Measurements from ENCODE around the gene ATG7.
"Not testable (repeated sequence)": the region's sequence is repeated elsewhere in the genome, so short reads cannot be mapped to it uniquely, and the experiment has no call there.

ATG7 gene

GRCh38 chr3:11455956-11456355, 183.8 kb downstream of the ATG7 start:
- no peaks in the 10 kb centered on the region for H3K4me1 ChIP-seq (ENCODE audit: control insufficient read depth, insufficient read depth, low read length)
- no peak overlapping the region for H3K9ac ChIP-seq (ENCODE audit: low read length)
- no peak overlapping the region for H3K4me3 ChIP-seq (ENCODE audit: low read length)
- no peaks in the 10 kb centered on the region for H3K27me3 ChIP-seq (ENCODE audit: control insufficient read depth, insufficient read depth, low read length)
- no peaks in the 10 kb centered on the region for H3K36me3 ChIP-seq (ENCODE audit: control insufficient read depth, insufficient read depth, low read length)
- H3K27ac ChIP-seq (ENCODE audit: low read depth, low read length), result no peak overlapping the region

GRCh38 chr3:11457135-11457534, 184.9 kb downstream of the ATG7 start:
- Histone ChIP-seq H3K4me3 (ENCODE audit: low read length) (no peak overlapping the region), H3K27me3 (ENCODE audit: control insufficient read depth, insufficient read depth, low read length) (no peaks in the 10 kb centered on the region), H3K36me3 (ENCODE audit: control insufficient read depth, insufficient read depth, low read length) (no peaks in the 10 kb centered on the region), H3K9ac (ENCODE audit: low read length) (no peak overlapping the region), H3K4me1 (ENCODE audit: control insufficient read depth, insufficient read depth, low read length) (no peaks in the 10 kb centered on the region), H3K27ac (ENCODE audit: low read depth, low read length) (no peak overlapping the region)

- H3K27me3 ChIP-seq (ENCODE audit: control insufficient read depth, insufficient read depth, low read length), result no peaks in the 10 kb centered on the region
- peaks cover under 1% of the 10 kb centered on the region for H3K4me1 ChIP-seq (ENCODE audit: control insufficient read depth, insufficient read depth, low read length)
- H3K36me3 ChIP-seq (ENCODE audit: control insufficient read depth, insufficient read depth, low read length), result no peaks in the 10 kb centered on the region
- H3K9ac ChIP-seq (ENCODE audit: low read length), result no peak overlapping the region
- no peak overlapping the region for H3K4me3 ChIP-seq (ENCODE audit: low read length)
- no peak overlapping the region for H3K27ac ChIP-seq (ENCODE audit: low read depth, low read length)
These were observed 187.1 kb downstream of the ATG7 start for GRCh38 chr3:11459186-11459824.

GRCh38 chr3:11461226-11461625, 189.0 kb downstream of the ATG7 start:
- no peak overlapping the region for H3K4me3 ChIP-seq (ENCODE audit: low read length)
- no peaks in the 10 kb centered on the region for H3K36me3 ChIP-seq (ENCODE audit: control insufficient read depth, insufficient read depth, low read length)
- H3K4me1 ChIP-seq (ENCODE audit: control insufficient read depth, insufficient read depth, low read length), result peaks cover 12% of the 10 kb centered on the region
- H3K27me3 ChIP-seq (ENCODE audit: control insufficient read depth, insufficient read depth, low read length), result no peaks in the 10 kb centered on the region
- H3K27ac ChIP-seq (ENCODE audit: low read depth, low read length), result no peak overlapping the region
- no peak overlapping the region for H3K9ac ChIP-seq (ENCODE audit: low read length)

GRCh38 chr3:11462673-11463072, 190.5 kb downstream of the ATG7 start:
- not testable (repeated sequence) for H3K36me3 ChIP-seq (ENCODE audit: control insufficient read depth, insufficient read depth, low read length); H3K27me3 ChIP-seq (ENCODE audit: control insufficient read depth, insufficient read depth, low read length); H3K9ac ChIP-seq (ENCODE audit: low read length); H3K4me3 ChIP-seq (ENCODE audit: low read length); H3K27ac ChIP-seq (ENCODE audit: low read depth, low read length)
- peaks cover 19% of the 10 kb centered on the region for H3K4me1 ChIP-seq (ENCODE audit: control insufficient read depth, insufficient read depth, low read length)

GRCh38 chr3:11463591-11463990, 191.4 kb downstream of the ATG7 start:
- H3K27me3 ChIP-seq (ENCODE audit: control insufficient read depth, insufficient read depth, low read length), result no peaks in the 10 kb centered on the region
- H3K4me3 ChIP-seq (ENCODE audit: low read length), result no peak overlapping the region
- no peak overlapping the region for H3K9ac ChIP-seq (ENCODE audit: low read length)
- H3K27ac ChIP-seq (ENCODE audit: low read depth, low read length), result no peak overlapping the region
- no peaks in the 10 kb centered on the region for H3K36me3 ChIP-seq (ENCODE audit: control insufficient read depth, insufficient read depth, low read length)
- peaks cover 19% of the 10 kb centered on the region for H3K4me1 ChIP-seq (ENCODE audit: control insufficient read depth, insufficient read depth, low read length)

- Histone ChIP-seq H3K4me1 (ENCODE audit: control insufficient read depth, insufficient read depth, low read length) (peaks cover 19% of the 10 kb centered on the region), H3K27ac (ENCODE audit: low read depth, low read length) (peak overlapping the region; percentile 10), H3K27me3 (ENCODE audit: control insufficient read depth, insufficient read depth, low read length) (no peaks in the 10 kb centered on the region)
These were observed 192.2 kb downstream of the ATG7 start for GRCh38 chr3:11464356-11464755.

GRCh38 chr3:11465744-11466616, 193.8 kb downstream of the ATG7 start:
- H3K9ac ChIP-seq (ENCODE audit: low read length), result no peak overlapping the region
- peaks cover 19% of the 10 kb centered on the region for H3K4me1 ChIP-seq (ENCODE audit: control insufficient read depth, insufficient read depth, low read length)
- peaks cover 2% of the 10 kb centered on the region for H3K36me3 ChIP-seq (ENCODE audit: control insufficient read depth, insufficient read depth, low read length)
- H3K27me3 ChIP-seq (ENCODE audit: control insufficient read depth, insufficient read depth, low read length), result no peaks in the 10 kb centered on the region
- peak overlapping the region; percentile 82 for H3K27ac ChIP-seq (ENCODE audit: low read depth, low read length)
- no peak overlapping the region for H3K4me3 ChIP-seq (ENCODE audit: low read length)

More at GRCh38 chr3:11464356-11464755, 192.2 kb downstream of the ATG7 start:
- peaks cover under 1% of the 10 kb centered on the region for H3K36me3 ChIP-seq (ENCODE audit: control insufficient read depth, insufficient read depth, low read length)
- no peak overlapping the region for H3K9ac ChIP-seq (ENCODE audit: low read length)
- H3K4me3 ChIP-seq (ENCODE audit: low read length), result no peak overlapping the region

- Histone ChIP-seq H3K4me1 (ENCODE audit: control insufficient read depth, insufficient read depth, low read length) (peaks cover 19% of the 10 kb centered on the region), H3K9ac (ENCODE audit: low read length) (no peak overlapping the region), H3K36me3 (ENCODE audit: control insufficient read depth, insufficient read depth, low read length) (peaks cover 2% of the 10 kb centered on the region), H3K27me3 (ENCODE audit: control insufficient read depth, insufficient read depth, low read length) (no peaks in the 10 kb centered on the region), H3K27ac (ENCODE audit: low read depth, low read length) (no peak overlapping the region), H3K4me3 (ENCODE audit: low read length) (no peak overlapping the region)
These were observed 195.7 kb downstream of the ATG7 start for GRCh38 chr3:11467875-11468274.

- H3K9ac ChIP-seq (ENCODE audit: low read length), result no peak overlapping the region
These were observed 198.0 kb downstream of the ATG7 start for GRCh38 chr3:11470031-11470853.

GRCh38 chr3:11475324-11475723, 203.1 kb downstream of the ATG7 start:
- no peak overlapping the region for H3K27ac ChIP-seq (ENCODE audit: low read depth, low read length)
- H3K4me3 ChIP-seq (ENCODE audit: low read length), result no peak overlapping the region
- no peak overlapping the region for H3K9ac ChIP-seq (ENCODE audit: low read length)
- H3K36me3 ChIP-seq (ENCODE audit: control insufficient read depth, insufficient read depth, low read length), result no peaks in the 10 kb centered on the region
- no peaks in the 10 kb centered on the region for H3K27me3 ChIP-seq (ENCODE audit: control insufficient read depth, insufficient read depth, low read length)
- peaks cover 28% of the 10 kb centered on the region for H3K4me1 ChIP-seq (ENCODE audit: control insufficient read depth, insufficient read depth, low read length)

More at GRCh38 chr3:11470031-11470853, 198.0 kb downstream of the ATG7 start:
- Histone ChIP-seq H3K27me3 (ENCODE audit: control insufficient read depth, insufficient read depth, low read length) (no peaks in the 10 kb centered on the region), H3K4me1 (ENCODE audit: control insufficient read depth, insufficient read depth, low read length) (peaks cover 13% of the 10 kb centered on the region), H3K27ac (ENCODE audit: low read depth, low read length) (no peak overlapping the region), H3K36me3 (ENCODE audit: control insufficient read depth, insufficient read depth, low read length) (peaks cover 2% of the 10 kb centered on the region), H3K4me3 (ENCODE audit: low read length) (no peak overlapping the region)

GRCh38 chr3:11476735-11477144, 204.5 kb downstream of the ATG7 start:
- H3K36me3 ChIP-seq (ENCODE audit: control insufficient read depth, insufficient read depth, low read length), result no peaks in the 10 kb centered on the region
- peak overlapping the region; percentile 21 for H3K4me3 ChIP-seq (ENCODE audit: low read length)
- no peaks in the 10 kb centered on the region for H3K27me3 ChIP-seq (ENCODE audit: control insufficient read depth, insufficient read depth, low read length)
- no peak overlapping the region for H3K9ac ChIP-seq (ENCODE audit: low read length)
- peaks cover 41% of the 10 kb centered on the region for H3K4me1 ChIP-seq (ENCODE audit: control insufficient read depth, insufficient read depth, low read length)
- peak overlapping the region; percentile 86 for H3K27ac ChIP-seq (ENCODE audit: low read depth, low read length)

All from rectal smooth muscle tissue (tissue), 1 donor.